AG09319 (cell line): Measurements from ENCODE around the gene MYCBP2.
A peak's percentile ranks its signal among the peaks of the same experiment; 100 is the strongest.

ENCODE experiments used
- DNase-seq: peaks from one replicate; pipeline ENCODE4 v3.0.0-alpha.2; 2010; ENCODE audit warnings: low read depth; ENCODE audit errors: extremely low read depth
- CTCF ChIP-seq: IDR thresholded peaks from 2 replicates; pipeline ENCODE4 v1.5.1; 2011; ENCODE audit warnings: low read depth, mild to moderate bottlenecking, inconsistent platforms, low read length, moderate library complexity

Gene MYCBP2

GRCh38 chr13:77326905-77327604 is at the start of gene MYCBP2:
MYCBP2 (minus strand) TSS chr13:77327094; CDS start chr13:77326775, 319 bp downstream.
- peak; percentile 97 for DNase-seq
- TF ChIP-seq CTCF: no peak

GRCh38 chr13:77375560-77376108 is 48.7 kb upstream of the MYCBP2 start:
- TF ChIP-seq CTCF: no peak
- no peak for DNase-seq

GRCh38 chr13:77374786-77375185 is 47.9 kb upstream of the MYCBP2 start:
- TF ChIP-seq CTCF: no peak
- no peak for DNase-seq

- TF ChIP-seq CTCF: no peak
- DNase-seq: no peak
These were observed 47.4 kb upstream of the MYCBP2 start for GRCh38 chr13:77374339-77374738.

- TF ChIP-seq CTCF: no peak
- no peak for DNase-seq
These were observed 46.6 kb upstream of the MYCBP2 start for GRCh38 chr13:77373502-77373901.

GRCh38 chr13:77372275-77372674 is 45.4 kb upstream of the MYCBP2 start:
- DNase-seq: no peak
- no peak for TF ChIP-seq CTCF

GRCh38 chr13:77370888-77371287 is 44.0 kb upstream of the MYCBP2 start:
- no peak for DNase-seq
- no peak for TF ChIP-seq CTCF
